K562 (cell line): ENCODE data around the gene MACF1. TPM values are rescaled to one million over a fixed set of nuclear protein-coding genes. Genes with fewer than 3 reads are reported as not detected.
A peak's percentile ranks its signal among the peaks of the same experiment; 100 is the strongest.

Source experiments
- AFF1 ChIP-seq, 2 experiments: fragments of 450-650 bp; IDR thresholded peaks; 2 replicates each; pipeline ENCODE4 v1.6.1; 2018; ENCODE audit warnings: mild to moderate bottlenecking in 2 of 2, low read depth in 1 of 2; ENCODE audit not compliant: partially characterized antibody in 2 of 2
- FOXJ2 ChIP-seq: fragments of 200-800 bp; sonication (Bioruptor generic); IDR thresholded peaks from 2 replicates; pipeline ENCODE4 v1.6.1; 2016; ENCODE audit warnings: missing genetic modification characterization, missing compliant biosample characterization
- MAFF ChIP-seq: IDR thresholded peaks from 2 replicates; pipeline ENCODE4 v1.6.1; 2012; ENCODE audit warnings: low read length, improper control_type of control experiment
- MAFG ChIP-seq: fragments of 450-650 bp; conservative IDR thresholded peaks from 2 replicates; pipeline ENCODE4 v1.6.1; 2016; ENCODE audit warnings: missing genetic modification characterization, missing compliant biosample characterization
- MAFK ChIP-seq: IDR thresholded peaks from 2 replicates; pipeline ENCODE4 v1.6.1; 2011; ENCODE audit warnings: low read length, improper control_type of control experiment
- REST ChIP-seq, 2 experiments: fragments of 450-650 bp; formaldehyde crosslinking in 1 of 2; IDR thresholded peaks; 2 replicates each; pipeline versions ENCODE4 v1.4.0 to v1.6.1; 2014 to 2020; ENCODE audit warnings: mild to moderate bottlenecking in 2 of 2, borderline replicate concordance in 1 of 2, low read depth in 1 of 2
- ZNF184 ChIP-seq: sonication (generic); formaldehyde crosslinking; IDR thresholded peaks from 2 replicates; pipeline ENCODE4 v1.5.0; 2020; ENCODE audit warnings: missing genetic modification reagents
- ZNF212 ChIP-seq: fragments of 450-650 bp; formaldehyde crosslinking; IDR thresholded peaks from 2 replicates; pipeline ENCODE4 v1.4.0; 2020; ENCODE audit warnings: mild to moderate bottlenecking
- ZNF311 ChIP-seq: fragments of 250-450 bp; sonication (Bioruptor Pico); IDR thresholded peaks from 2 replicates; pipeline ENCODE4 v1.4.0; 2020; ENCODE audit warnings: mild to moderate bottlenecking, moderate library complexity
- ZNF316 ChIP-seq: fragments of 450-650 bp; IDR thresholded peaks from 2 replicates; pipeline ENCODE4 v1.6.1; 2016
- ZNF408 ChIP-seq: fragments of 250-450 bp; sonication (Bioruptor Pico); IDR thresholded peaks from 2 replicates; pipeline ENCODE4 v1.4.0; 2020; ENCODE audit warnings: low read depth, mild to moderate bottlenecking, moderate library complexity
- polyA plus RNA-seq, 8 experiments: library from polyadenylated mRNA; depleted of rRNA in 4 of 8; stranded (reverse) in 5 of 8; unstranded in 3 of 8; fragments of >200 nt; fragmentation: Nextera tagmentation in 2 of 8; fragmentation: Illumina TruSeq in 1 of 8; extraction: Ambion mirVana in 2 of 8; extraction: Trizol in 1 of 8; gene quantifications; 2 replicates each; pipeline versions ENCODE4 v1.2.1 to v1.2.3, GENCODE V29; 2011 to 2014; ENCODE audit warnings: inconsistent platforms in 1 of 8, missing spikeins in 1 of 8
- total RNA-seq, 7 experiments: library from RNA; depleted of rRNA in 6 of 7; stranded (reverse); fragments of >200 nt in 6 of 7; fragmentation: Illumina TruSeq in 2 of 7; extraction: Trizol in 2 of 7; gene quantifications; 2 replicates each; pipeline versions ENCODE4 v1.2.1 to v1.2.3, GENCODE V29; 2011 to 2021; ENCODE audit warnings: low replicate concordance in 1 of 7
- TF ChIP-seq, protein P1 (sequence below): fragments of 450-650 bp; conservative IDR thresholded peaks from 2 replicates; pipeline ENCODE4 v1.6.1; 2016; ENCODE audit warnings: missing genetic modification characterization, low read depth, mild to moderate bottlenecking, missing compliant biosample characterization, moderate library complexity

Gene MACF1
- total and polyA plus RNA-seq, 9 of the 15 experiments (the other 6 are each of a cell fraction or from before 2014, with no cell fraction given) = 13.2 to 232 (median 112) TPM

GRCh38 chr1:39328586-39329121, 124.2 kb downstream of the MACF1 start (continued):
- TF ChIP-seq REST (IDR thresholded peaks at IDR 0.05; ENCODE audit: borderline replicate concordance) = no peak
- no peak for TF ChIP-seq REST (CRISPR knock-in tag; IDR thresholded peaks at IDR 0.05; ENCODE audit: low read depth)
- TF ChIP-seq MAFG (tag) = peak; percentile 67
- TF ChIP-seq, protein P1, sequence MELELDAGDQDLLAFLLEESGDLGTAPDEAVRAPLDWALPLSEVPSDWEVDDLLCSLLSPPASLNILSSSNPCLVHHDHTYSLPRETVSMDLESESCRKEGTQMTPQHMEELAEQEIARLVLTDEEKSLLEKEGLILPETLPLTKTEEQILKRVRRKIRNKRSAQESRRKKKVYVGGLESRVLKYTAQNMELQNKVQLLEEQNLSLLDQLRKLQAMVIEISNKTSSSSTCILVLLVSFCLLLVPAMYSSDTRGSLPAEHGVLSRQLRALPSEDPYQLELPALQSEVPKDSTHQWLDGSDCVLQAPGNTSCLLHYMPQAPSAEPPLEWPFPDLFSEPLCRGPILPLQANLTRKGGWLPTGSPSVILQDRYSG (tag) = no peak
- TF ChIP-seq ZNF408 (CRISPR knock-in tag) = no peak
- TF ChIP-seq AFF1 (IDR thresholded peaks at IDR 0.05; ENCODE audit: low read depth in 1 of 2, partially characterized antibody in 2 of 2) = no peak
- peak; percentile 86 for TF ChIP-seq ZNF316
- peak; percentile 76 for TF ChIP-seq MAFF
- peak; percentile 68 for TF ChIP-seq MAFK
- TF ChIP-seq ZNF311 = no peak
- TF ChIP-seq ZNF184 = no peak
- TF ChIP-seq ZNF212 (CRISPR knock-in tag) = no peak
- no peak for TF ChIP-seq FOXJ2 (tag)
